ENCODE results near the gene PCDHA6.
"Not testable (repeated sequence)": the region's sequence is repeated elsewhere in the genome, so short reads cannot be mapped to it uniquely, and the experiment has no call there.

The PCDHA6 gene

DNA sequence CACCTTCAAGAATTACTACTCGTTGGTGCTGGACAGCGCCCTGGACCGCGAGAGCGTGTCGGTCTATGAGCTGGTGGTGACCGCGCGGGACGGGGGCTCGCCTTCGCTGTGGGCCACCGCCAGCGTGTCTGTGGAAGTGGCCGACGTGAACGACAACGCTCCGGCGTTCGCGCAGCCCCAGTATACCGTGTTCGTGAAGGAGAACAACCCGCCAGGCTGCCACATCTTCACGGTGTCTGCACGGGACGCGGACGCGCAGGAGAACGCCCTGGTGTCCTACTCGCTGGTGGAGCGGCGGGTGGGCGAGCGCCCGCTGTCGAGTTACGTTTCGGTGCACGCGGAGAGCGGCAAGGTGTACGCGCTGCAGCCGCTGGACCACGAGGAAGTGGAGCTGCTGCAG lies 4.8 kb upstream of the PCDHA6 start:
- not testable (repeated sequence) for DNase-seq

DNA sequence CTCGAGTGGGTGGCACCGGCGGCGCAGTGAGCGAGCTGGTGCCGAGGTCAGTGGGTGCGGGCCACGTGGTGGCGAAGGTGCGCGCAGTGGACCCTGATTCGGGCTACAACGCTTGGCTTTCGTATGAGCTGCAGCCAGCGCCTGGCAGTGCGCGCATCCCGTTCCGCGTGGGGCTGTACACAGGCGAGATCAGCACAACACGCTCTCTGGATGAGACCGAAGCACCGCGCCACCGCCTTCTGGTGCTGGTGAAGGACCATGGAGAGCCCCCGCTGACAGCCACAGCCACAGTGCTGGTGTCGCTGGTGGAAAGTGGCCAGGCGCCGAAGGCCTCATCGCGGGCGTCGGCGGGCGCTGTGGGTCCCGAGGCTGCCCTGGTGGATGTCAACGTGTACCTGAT lies 4.3 kb upstream of the PCDHA6 start:
- no peak for DNase-seq

DNA sequence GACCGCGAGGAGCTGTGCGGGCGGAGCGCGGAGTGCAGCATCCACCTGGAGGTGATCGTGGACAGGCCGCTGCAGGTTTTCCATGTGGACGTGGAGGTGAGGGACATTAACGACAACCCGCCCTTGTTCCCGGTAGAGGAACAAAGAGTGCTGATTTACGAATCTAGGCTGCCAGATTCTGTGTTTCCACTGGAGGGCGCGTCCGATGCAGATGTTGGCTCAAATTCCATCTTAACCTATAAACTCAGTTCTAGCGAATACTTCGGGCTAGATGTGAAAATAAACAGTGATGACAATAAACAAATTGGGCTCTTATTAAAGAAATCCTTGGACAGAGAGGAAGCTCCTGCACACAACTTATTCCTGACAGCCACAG lies 590 bp downstream of the PCDHA6 start:
- DNase-seq = no peak

DNA sequence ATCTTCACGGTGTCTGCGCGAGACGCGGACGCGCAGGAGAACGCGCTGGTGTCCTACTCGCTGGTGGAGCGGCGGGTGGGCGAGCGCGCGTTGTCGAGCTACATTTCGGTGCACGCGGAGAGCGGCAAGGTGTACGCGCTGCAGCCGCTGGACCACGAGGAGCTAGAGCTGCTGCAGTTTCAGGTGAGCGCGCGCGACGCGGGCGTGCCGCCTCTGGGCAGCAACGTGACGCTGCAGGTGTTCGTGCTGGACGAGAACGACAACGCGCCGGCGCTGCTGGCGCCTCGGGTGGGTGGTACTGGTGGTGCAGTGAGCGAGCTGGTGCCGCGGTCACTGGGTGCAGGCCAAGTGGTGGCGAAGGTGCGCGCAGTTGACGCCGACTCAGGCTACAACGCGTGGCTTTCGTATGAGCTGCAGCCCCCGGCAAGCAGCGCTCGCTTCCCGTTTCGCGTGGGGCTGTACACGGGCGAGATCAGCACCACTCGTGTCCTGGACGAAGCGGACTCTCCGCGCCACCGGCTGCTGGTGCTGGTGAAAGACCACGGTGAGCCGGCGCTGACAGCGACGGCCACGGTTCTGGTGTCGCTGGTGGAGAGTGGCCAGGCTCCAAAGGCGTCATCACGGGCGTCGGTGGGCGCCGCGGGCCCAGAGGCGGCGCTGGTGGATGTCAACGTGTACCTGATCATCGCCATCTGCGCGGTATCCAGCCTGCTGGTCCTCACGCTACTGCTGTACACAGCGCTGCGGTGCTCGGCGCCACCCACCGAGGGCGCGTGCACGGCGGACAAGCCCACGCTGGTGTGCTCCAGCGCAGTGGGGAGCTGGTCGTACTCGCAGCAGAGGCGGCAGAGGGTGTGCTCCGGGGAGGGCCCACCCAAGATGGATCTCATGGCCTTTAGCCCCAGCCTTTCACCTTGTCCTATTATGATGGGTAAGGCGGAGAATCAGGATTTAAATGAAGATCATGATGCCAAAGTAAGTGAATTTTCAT lies 2.0 kb downstream of the PCDHA6 start:
- not testable (repeated sequence) for DNase-seq

DNA sequence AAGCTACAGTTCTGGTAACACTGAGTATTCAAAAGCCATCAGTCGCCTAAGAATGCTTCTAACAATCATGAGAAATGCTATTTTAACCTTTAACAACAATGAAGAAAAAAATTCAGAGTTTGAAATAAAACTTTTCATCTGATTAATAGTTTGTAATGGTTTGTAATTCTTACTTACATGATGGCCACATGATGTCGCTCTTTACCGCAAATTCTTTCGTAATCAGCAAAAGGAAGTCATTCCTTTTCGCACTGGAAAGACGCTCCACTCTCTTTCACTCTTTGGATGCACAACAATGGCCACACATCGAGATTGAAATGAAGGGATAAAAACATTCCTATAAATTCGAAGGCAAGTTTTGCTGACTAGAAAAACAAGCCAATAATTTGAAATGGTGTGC lies 6.2 kb downstream of the PCDHA6 start, which contains the start of gene PCDHA7:
PCDHA7 (plus strand) TSS at position 277 of the 400 bp plus-strand sequence; CDS start at position 392, 115 bp downstream.
- peak; percentile 23 for DNase-seq

DNA sequence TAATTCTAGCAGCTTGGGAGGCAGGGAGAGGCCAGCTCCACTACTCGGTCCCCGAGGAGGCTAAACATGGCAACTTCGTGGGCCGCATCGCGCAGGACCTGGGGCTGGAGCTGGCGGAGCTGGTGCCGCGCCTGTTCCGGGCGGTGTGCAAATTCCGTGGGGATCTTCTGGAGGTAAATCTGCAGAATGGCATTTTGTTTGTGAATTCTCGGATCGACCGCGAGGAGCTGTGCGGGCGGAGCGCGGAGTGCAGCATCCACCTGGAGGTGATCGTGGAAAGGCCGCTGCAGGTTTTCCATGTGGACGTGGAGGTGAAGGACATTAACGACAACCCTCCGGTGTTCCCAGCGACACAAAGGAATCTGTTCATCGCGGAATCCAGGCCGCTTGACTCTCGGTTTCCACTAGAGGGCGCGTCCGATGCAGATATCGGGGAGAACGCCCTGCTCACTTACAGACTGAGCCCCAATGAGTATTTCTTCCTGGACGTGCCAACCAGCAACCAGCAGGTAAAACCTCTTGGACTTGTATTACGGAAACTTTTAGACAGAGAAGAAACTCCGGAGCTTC lies 6.8 kb downstream of the PCDHA6 start:
- not testable (repeated sequence) for DNase-seq

DNA sequence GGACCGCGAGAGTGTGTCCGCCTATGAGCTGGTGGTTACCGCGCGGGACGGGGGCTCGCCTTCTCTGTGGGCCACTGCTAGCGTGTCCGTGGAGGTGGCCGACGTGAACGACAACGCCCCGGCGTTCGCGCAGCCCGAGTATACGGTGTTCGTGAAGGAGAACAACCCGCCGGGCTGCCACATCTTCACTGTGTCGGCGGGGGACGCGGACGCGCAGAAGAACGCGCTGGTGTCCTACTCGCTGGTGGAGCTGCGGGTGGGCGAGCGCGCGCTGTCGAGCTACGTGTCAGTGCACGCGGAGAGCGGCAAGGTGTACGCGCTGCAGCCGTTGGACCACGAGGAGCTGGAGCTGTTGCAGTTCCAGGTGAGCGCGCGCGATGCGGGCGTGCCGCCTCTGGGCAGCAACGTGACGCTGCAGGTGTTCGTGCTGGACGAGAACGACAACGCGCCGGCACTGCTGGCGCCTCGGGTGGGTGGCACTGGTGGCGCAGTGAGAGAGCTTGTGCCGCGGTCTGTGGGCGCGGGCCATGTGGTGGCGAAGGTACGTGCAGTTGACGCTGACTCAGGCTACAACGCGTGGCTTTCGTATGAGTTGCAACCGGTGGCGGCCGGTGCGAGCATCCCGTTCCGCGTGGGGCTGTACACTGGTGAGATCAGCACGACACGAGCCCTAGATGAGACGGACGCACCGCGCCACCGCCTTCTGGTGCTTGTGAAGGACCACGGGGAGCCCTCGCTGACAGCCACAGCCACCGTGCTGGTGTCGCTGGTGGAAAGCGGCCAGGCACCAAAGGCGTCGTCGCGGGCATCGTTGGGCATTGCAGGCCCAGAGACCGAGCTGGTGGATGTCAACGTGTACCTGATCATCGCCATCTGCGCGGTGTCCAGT lies 8.1 kb downstream of the PCDHA6 start:
- no peak for DNase-seq

DNA sequence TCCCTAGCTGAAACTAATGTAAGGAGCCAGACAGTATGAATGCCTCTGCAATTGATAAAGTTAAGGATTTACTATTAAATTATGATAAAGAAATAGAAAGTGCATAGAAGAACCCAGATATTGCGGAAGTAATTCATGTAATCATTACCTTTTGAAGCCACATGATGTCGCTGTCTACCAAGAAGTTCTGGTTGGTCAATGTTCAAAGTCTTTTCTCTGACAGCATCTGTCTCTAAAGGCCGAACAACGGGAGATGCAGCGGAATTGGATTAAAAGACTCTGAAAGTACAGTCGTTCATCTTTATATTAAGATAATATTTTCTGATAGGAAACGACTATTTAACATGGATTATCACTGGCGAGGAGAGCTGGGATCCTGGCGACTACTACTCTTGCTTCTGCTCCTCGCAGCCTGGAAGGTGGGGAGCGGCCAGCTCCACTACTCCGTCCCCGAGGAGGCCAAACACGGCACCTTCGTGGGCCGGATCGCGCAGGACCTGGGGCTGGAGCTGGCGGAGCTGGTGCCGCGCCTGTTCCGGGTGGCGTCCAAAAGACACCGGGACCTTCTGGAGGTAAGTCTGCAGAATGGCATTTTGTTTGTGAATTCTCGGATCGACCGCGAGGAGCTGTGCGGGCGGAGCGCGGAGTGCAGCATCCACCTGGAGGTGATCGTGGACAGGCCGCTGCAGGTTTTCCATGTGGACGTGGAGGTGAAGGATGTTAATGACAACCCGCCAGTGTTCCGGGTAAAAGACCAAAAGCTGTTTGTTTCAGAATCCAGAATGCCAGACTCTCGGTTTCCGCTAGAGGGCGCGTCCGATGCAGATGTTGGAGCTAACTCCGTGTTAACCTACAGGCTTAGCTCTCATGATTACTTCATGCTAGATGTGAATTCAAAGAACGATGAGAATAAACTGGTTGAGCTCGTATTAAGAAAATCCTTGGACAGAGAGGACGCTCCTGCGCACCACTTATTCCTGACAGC lies 13.5 kb downstream of the PCDHA6 start, which contains the start of gene PCDHA8:
PCDHA8 (plus strand) TSS at position 210 of the 985 bp plus-strand sequence; CDS start at position 345, 135 bp downstream.
- DNase-seq = no peak

DNA sequence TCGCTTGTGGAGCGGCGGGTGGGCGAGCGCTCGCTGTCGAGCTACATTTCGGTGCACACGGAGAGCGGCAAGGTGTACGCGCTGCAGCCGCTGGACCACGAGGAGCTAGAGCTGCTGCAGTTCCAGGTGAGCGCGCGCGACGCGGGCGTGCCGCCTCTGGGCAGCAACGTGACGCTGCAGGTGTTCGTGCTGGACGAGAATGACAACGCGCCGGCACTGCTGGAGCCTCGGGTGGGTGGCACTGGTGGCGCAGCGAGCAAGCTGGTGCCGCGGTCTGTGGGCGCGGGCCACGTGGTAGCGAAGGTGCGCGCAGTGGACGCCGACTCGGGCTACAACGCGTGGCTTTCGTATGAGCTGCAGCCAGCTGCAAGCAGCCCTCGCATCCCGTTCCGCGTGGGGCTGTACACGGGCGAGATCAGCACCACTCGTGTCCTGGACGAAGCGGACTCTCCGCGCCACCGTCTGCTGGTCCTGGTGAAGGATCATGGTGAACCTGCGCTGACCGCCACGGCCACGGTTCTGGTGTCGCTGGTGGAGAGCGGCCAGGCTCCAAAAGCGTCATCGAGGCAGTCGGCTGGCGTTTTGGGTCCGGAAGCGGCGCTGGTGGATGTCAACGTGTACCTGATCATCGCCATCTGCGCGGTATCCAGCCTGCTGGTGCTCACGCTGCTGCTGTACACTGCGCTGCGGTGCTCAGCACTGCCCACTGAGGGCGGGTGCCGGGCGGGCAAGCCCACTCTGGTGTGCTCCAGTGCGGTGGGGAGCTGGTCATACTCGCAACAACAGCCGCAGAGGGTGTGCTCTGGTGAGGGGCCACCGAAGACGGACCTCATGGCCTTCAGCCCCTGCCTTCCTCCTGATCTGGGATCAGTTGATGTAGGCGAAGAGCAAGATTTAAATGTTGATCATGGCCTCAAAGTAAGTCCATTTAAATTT lies 15.3 kb downstream of the PCDHA6 start:
- DNase-seq = no peak

DNA sequence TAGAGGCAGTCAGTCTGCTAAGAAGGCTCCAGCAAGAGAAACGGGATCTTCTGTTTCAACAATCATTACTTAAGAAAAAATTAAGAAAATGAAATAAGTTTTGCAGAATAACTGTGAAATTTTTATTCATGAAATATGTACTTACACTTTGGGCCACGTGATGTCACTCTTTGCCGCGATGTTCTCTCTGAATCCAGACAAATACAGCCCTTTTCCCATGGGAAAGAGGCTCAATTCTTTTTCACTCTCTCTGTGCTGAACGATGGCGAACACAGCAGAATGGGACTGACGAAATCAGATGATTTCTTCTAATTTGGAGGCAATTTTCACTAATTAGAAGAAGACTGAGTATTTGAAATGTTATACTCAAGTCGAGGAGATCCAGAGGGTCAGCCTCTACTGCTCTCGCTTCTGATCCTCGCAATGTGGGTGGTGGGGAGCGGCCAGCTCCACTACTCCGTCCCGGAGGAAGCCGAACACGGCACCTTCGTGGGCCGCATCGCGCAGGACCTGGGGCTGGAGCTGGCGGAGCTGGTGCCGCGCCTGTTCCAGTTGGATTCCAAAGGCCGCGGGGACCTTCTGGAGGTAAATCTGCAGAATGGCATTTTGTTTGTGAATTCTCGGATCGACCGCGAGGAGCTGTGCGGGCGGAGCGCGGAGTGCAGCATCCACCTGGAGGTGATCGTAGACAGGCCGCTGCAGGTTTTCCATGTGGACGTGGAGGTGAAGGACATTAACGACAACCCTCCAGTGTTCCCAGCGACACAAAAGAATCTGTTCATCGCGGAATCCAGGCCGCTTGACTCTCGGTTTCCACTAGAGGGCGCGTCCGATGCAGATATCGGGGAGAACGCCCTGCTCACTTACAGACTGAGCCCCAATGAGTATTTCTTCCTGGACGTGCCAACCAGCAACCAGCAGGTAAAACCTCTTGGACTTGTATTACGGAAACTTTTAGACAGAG lies 20.7 kb downstream of the PCDHA6 start, which contains the start of gene PCDHA9:
PCDHA9 (plus strand) TSS at position 244 of the 964 bp plus-strand sequence; CDS start at position 358, 114 bp downstream.
- DNase-seq = not testable (repeated sequence)

DNA sequence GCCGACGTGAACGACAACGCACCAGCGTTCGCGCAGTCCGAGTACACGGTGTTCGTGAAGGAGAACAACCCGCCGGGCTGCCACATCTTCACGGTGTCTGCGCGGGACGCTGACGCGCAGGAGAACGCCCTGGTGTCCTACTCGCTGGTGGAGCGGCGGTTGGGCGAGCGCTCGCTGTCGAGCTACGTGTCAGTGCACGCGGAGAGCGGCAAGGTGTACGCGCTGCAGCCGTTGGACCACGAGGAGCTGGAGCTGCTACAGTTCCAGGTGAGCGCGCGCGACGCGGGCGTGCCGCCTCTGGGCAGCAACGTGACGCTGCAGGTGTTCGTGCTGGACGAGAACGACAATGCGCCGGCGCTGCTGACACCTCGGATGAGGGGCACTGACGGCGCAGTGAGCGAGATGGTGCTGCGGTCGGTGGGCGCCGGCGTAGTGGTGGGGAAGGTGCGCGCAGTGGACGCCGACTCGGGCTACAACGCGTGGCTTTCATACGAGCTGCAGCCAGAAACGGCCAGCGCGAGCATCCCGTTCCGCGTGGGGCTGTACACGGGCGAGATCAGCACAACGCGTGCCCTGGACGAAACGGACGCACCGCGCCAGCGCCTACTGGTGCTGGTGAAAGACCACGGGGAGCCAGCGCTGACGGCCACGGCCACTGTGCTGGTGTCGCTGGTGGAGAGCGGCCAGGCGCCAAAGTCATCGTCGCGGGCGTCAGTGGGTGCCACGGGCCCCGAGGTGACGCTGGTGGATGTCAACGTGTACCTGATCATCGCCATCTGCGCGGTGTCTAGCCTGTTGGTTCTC lies 22.3 kb downstream of the PCDHA6 start:
- DNase-seq = not testable (repeated sequence)

DNA sequence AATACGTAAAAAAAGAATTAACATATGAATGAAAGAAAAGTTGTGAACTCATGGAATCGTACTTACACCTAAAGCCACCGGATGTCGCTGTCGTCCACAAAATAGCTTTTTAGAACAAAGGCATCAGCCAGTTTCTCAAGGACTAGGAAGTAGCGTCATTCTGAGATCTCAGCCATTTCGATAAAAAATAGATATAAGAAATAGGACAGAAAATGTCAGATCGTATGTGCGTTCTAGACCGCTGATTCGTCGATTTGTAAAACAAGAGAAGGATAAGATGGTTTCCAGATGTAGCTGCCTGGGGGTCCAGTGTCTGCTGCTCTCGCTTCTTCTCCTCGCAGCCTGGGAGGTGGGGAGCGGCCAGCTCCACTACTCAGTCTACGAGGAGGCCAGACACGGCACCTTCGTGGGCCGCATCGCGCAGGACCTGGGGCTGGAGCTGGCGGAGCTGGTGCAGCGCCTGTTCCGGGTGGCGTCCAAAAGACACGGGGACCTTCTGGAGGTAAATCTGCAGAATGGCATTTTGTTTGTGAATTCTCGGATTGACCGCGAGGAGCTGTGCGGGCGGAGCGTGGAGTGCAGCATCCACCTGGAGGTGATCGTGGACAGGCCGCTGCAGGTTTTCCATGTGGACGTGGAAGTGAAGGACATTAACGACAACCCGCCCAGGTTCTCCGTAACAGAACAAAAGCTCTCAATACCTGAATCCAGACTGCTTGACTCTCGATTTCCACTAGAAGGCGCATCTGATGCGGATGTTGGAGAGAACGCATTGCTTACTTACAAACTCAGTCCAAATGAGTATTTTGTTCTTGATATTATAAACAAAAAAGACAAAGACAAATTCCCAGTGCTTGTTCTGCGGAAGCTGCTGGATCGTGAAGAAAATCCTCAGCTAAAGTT lies 28.3 kb downstream of the PCDHA6 start, which contains the start of gene PCDHA10:
PCDHA10 (plus strand) TSS at position 126 of the 903 bp plus-strand sequence; CDS start at position 278, 152 bp downstream.
- DNase-seq = peak; percentile 33

DNA sequence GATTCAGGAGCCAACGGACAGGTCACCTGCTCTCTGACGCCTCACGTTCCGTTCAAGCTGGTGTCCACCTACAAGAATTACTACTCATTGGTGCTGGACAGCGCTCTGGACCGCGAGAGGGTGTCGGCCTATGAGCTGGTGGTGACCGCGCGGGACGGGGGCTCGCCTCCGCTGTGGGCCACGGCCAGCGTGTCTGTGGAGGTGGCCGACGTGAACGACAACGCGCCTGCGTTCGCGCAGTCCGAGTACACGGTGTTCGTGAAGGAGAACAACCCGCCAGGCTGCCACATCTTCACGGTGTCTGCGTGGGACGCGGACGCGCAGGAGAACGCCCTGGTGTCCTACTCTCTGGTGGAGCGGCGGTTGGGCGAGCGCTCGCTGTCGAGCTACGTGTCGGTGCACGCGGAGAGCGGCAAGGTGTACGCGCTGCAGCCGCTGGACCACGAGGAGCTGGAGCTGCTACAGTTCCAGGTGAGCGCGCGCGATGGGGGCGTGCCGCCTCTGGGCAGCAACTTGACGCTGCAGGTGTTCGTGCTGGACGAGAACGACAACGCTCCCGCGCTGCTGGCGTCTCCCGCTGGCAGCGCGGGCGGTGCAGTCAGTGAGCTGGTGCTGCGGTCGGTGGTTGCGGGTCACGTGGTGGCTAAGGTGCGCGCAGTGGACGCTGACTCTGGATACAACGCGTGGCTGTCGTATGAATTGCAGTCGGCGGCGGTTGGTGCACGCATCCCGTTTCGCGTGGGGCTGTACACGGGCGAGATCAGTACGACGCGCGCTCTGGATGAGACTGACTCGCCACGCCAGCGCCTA lies 29.6 kb downstream of the PCDHA6 start:
- no peak for DNase-seq

DNA sequence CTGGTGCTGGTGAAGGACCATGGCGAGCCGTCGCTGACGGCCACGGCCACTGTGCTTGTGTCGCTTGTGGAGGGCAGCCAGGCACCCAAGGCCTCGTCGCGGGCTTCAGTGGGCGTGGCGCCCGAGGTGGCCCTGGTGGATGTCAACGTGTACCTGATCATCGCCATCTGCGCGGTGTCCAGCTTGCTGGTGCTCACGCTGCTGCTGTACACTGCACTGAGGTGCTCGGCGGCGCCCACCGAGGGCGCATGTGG lies 30.2 kb downstream of the PCDHA6 start:
- no peak for DNase-seq

DNA sequence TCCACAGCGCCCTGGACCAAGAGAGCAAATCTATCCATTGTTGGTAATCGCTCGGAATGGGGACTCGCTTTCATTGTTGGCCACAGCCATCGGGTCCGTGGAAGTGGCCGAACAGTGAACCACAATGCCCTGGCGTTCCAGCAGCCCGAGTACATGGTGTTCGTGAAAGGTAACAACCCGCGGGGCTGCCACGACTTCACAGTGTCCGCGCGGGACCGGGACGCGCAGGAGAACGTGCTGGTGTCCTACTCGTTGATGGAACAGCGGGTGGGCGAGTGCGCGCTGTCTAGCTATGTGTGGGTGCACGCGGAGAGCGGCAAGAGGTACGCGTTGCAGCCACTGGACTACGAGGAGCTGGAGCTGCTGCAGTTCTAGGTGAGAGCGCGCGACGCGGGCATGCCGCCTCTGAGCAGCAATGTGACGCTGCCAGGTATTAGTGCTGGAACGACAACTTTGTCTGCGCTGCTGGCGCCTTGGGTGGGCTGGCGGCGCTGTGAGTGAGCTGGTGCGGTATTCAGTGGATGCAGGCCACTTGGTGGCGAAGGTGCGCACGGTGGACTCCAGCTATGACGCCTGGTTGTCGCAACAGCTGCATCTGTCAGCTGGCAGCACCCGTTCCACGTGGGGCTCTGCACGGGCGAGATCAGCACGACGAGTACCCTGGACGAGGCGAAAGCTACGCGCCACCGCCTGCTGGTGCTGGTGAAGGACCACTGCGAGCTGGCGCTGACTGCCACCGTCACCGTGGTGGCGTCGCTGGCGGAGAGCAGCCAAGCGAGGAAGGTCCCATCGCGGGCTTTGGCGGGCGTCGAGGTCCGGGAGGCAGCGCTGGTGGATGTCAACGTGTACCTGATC lies 34.9 kb downstream of the PCDHA6 start:
- DNase-seq = no peak
